ENCODE results near the gene ADPRHL1.

GRCh38 chr13:113464476-113464875 is 11.2 kb upstream of the ADPRHL1 start:
- TF ChIP-seq POLR2A (IDR thresholded peaks at IDR 0.05), result no peak
- TF ChIP-seq CTCF (IDR thresholded peaks at IDR 0.05), result no peak
